SK-MEL-5 (cell line): Measurements from ENCODE around the gene PRRX1. TPM values are rescaled to one million over a fixed set of nuclear protein-coding genes. Genes with fewer than 3 reads are reported as not detected.
A peak's percentile ranks its signal among the peaks of the same experiment; 100 is the strongest.

ENCODE experiments used
- DNase-seq: peaks from one replicate; pipeline ENCODE4 v3.0.0-alpha.2; 2016; ENCODE audit warnings: low read depth, low spot score
- in situ Hi-C: cut with HindIII; loops from 2 replicates; pipeline ENCODE4 v1.10.0; 2016; ENCODE audit warnings: low sequenced_read_pairs, high pct_unique_total_duplicates, low pct_unique_long_range_greater_than_20kb
- polyA plus RNA-seq, 2 experiments: library from polyadenylated mRNA; depleted of rRNA; stranded (reverse); fragments of >200 nt; gene quantifications; 2 replicates each; pipeline ENCODE4 v1.2.3, GENCODE V29; 2015
- total RNA-seq: library from RNA; depleted of rRNA; stranded (reverse); fragments of >200 nt; shearing (Covaris generic); gene quantifications from 2 replicates; pipeline ENCODE4 v1.2.3, GENCODE V29; 2014; rRNA removed

PRRX1 gene
- 0.05 and 0.13 TPM in 2 replicates for total RNA-seq
- 0.18 and 0.27 TPM in 2 replicates for polyA plus RNA-seq (2015; cell fraction: cytosol; rRNA removed)
- polyA plus RNA-seq (2015; cell fraction: nucleus; rRNA removed): 0.35 TPM in 1 of 2 replicates, not detected in the other

DNA sequence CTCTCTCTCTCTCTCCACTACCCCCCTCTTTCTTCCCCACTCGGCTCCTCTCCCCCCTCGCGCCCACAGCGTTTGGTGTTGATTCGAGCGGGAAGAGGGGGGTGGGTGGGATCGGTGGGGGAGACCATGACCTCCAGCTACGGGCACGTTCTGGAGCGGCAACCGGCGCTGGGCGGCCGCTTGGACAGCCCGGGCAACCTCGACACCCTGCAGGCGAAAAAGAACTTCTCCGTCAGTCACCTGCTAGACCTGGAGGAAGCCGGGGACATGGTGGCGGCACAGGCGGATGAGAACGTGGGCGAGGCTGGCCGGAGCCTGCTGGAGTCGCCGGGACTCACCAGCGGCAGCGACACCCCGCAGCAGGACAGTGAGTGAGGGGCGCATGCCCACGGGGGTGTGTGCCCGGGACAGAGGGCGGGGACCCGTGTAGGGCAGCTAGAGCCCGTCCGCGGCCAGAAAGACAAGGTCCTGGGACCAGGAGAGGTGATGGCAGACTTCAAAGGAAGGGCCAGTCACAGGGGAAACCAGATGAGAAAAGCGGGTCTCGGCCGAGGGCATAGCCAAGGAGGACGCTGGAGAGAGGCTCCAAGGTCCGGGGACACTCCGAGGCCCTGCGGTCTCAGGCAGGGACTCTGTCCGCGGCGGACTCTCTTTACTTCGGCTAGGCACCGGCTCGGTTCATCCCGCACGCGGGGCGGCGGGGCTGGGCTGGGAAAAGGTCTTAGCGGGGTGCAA is at the start of gene PRRX1:
Gene PRRX1, plus strand, starts transcription at position 39 of the 735 bp plus-strand sequence. Its CDS starts 88 bp downstream, at position 127.
- in situ Hi-C loops: no loop called here
- DNase-seq: no peak

DNA sequence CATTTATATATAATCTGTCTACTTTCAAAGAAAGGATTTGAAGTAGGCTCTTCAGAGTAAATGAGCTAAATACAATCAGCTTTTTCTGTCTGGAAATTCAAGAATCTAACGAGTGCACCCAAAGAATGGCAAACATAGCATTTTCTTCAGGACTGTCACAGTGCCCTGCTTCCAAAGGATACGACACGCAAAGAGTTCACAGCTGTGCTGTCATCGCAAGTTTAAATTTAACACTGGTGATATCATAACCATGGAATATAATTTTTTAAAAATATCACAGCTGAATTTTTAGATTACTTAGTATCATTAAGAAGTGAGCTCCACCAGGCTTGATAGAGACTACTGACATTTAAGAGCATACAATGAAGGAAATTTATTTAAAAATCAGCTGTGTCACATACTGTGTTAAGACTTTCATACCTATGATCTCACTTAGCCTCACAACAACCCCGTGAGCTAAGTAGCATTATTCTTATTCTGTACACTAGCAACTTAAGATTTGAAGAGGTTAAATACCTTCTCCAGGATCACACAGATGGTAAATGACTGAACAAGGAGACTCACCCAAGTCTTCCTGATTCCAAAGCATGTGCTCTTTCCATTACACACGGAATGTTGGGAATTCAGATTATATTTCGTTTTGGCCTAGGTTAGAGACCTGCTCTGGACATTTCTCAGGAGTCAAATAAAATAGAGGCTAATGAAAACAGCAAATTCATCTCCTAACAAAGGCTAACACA is 46.2 kb upstream of the PRRX1 start:
- in situ Hi-C loops: no loop called here
- DNase-seq: no peak

DNA sequence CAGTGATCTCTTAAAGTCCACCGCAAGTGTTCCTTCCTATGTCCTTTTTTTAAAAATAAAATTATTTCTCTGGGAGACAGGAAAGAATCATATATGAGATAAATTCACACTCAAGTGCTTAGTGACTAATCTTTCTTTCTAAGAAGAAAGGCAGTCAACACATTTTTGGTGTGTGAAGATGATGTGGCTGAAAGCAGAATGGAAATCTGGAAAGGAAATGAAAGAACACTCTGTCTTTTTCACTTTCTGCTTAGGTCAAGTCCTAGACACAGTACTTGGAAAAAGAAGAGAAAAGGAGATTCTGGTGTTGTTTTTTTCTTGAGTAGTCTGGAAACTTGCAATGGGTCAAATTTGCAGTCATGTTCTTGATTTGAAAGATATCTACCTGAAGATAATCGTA is 45.5 kb upstream of the PRRX1 start:
- in situ Hi-C loops: no loop called here
- no peak for DNase-seq

DNA sequence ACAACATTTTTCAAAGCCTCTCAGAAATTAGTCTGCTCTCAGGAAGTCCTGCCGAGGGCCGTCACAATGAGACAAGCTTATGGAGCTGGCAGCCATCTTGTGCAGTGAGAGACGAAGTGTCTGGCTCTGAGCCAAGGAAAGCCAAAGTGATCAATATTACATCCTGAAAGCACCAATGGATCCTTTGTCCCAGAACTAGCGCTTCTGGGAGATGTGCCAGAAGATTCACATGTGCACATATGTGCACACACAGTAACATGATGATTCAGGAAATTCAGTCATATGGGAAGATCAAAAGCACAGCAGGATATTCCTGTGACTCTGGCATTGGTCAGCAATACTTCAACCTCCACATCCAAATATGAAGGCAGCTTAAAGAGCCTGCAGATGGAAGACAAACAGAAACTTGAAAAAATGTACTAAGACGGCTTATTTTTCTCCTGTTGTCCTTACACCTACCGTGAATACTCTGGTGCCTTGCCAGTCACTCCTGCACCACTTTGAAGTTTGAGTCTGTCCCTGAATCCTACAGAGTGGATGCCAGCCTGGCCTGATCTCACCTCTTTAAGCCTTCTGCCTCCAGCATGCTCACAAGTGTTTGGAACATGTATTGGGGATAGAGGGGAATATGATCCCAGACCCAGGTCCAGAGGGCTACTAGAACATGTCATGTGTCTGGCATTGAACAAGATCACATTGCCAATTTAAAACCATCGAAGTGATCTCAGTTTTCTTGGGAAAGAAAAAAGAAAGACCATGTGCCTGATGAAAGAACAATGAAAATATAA is 44.5 kb upstream of the PRRX1 start:
- in situ Hi-C loops: no loop called here
- peak; percentile 32 for DNase-seq

DNA sequence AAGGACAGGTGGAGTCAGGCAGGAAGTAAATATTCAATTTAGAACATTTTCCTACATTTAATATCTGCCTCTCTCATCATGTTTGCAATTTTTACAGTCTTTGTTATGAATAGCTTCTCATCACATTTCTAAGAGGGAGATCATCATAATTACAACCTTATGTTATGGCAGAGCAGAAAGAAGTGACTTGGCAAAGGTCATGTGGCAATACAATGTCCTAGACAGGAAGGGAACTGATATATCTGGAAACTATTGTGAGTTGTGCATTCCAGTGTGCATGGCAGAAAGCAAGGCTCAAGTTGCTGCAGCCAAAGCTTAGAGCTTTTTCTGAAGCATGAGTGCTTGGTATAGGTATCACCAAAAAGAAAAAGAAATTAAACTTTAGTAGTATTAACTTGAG is 43.8 kb upstream of the PRRX1 start:
- no peak for DNase-seq
- in situ Hi-C loops: no loop called here

DNA sequence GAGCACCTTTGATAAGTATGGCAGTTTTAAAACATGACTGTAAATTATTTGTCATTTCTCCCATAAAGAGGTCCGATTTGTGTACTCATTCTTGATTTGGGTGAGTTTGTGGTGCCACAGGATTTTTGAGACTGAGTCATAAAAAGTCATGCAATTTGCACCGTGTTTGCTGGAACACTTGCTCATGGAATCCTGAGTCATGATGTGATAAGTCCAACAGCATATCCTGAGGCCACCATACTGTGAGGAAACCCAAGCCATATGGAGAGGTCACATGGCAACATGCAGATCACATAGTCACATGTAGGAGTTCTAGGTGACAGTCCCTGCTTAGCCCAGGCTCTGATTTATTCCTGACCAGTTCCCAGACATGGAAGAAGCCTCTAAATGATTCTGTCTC is 40.8 kb upstream of the PRRX1 start:
- DNase-seq: peak; percentile 6
- in situ Hi-C loops: no loop called here

DNA sequence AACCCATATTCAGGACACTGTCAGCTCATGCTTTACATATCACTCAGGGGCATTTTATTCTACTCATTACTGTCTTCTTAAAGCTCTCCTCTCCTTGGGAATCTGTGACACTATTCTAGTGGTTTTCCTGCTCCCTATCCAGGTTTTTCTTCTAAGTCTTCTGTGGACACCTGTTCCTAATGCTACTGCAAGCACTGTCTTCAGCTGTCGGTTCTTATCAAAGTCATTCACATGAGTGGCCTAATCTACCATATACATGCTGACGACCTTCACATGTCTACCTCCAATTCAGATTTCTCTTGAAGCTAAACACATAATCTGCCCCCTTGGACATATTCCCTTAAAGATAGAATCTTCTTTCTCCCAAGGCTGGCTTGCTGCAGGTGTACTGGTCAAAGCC is 39.8 kb upstream of the PRRX1 start:
- in situ Hi-C loops: no loop called here
- DNase-seq: no peak

DNA sequence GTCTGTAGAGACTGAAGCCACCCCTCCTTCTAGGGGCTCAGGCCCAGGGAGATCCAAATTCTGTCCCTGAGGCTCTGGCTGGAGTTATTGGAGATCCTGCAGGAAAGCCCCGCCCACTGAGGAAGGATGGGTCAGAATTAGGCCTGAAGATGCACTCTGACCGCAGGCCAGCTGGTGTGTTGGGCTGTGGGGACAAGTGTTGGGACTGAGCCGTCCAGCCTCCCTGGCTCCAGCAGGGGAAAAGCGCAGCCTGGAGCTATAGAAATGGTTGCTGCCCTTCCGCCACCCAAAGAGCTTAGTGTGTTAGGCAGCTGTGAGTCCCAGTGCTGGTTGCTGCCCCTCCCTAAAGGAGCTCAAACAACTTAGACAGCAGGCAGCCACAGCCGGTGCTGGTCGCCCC is 33.0 kb upstream of the PRRX1 start:
- no peak for DNase-seq
- in situ Hi-C loops: no loop called here

DNA sequence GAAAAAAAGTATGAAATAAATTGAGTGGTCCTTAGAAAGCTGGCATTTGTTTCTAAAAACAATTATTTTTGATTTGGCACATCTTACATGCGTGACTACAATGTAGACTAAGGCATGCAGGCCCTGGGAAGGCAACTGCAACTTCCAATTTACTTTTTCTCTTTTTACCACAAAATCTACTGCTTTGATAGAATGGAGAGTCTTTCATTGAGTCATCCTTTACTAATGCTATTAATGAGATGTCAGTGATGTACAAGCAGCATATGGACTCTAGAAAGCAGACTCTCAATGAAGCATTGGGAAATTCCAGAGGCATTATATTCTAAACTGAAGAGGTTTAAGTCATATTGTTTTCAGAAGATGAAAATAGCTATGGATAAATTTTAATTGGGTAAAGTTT is 29.6 kb upstream of the PRRX1 start:
- no peak for DNase-seq
- in situ Hi-C loops: no loop called here

DNA sequence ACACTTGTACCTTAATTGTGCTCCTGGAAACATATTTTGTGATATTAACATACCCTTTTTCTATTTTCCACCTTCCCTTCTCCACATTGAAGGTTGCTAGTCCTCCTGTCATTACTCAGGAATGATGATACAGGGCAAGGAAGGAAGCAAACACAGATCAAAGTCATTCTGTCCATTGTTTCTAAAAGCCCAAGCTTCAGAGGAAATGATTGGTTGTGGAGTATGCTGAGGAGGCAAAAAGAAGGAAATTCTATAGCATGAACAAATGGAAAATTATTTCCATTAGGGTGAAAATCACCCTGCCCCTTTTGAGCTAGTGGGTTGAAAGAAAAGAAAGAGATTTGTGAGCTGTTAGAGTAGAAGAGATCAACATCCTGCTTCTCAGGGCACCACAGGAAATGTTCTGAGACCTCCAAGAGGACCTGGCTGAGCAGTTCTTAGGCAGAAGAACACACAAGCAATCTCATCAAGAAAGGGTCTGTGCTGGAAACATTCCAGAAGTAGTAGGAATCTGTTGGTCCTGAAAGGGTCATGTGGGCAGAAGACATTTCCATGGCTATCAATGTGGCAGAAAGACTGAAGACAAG is 29.0 kb upstream of the PRRX1 start:
- no peak for DNase-seq
- in situ Hi-C loops: no loop called here

DNA sequence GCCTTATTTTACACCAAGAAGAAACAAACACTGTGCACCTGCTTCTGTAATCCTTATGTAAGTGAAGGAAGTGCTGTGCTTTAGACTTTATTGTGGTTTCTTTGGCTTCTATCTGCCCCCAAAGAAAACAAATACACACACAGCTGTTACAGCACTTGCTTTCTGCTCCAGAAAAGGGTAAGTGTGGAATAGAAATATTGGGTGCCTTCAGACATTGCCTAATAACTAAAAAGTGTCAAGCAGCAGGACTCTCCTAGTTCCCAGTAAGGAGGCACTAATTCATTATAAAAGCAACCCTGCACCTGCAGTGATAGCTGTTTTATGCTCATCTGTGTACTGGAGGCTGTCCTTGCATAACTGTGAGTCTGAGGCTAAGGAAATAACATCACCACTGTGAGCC is 23.4 kb upstream of the PRRX1 start:
- in situ Hi-C loops: no loop called here

DNA sequence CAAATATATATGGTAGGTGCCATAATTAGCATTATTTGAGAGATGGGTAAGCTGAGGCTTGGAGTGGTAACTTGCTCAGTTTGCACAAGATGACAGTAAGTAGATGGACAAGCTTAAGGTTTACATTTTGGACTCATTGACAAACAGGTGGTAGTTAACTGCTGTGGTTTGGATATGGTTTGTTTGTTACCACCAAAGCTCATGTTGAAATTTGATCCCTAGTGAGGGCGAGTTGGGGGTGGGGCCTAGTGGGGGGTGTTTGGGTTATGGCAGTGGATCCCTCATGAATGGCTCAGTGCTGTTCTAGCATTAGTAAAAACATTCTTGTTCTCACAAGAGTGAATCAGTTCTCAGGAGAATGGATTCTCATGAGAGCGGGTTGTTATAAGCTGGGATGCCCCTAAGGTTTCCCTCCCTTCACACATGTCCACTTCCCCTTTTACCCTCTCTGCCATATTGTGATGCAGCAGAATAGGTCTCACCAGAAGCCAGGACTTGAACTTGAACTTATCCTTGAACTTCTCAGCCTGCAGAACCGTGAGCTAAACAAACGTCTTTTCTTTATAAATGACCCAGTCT is 6.6 kb upstream of the PRRX1 start:
- DNase-seq: no peak
- in situ Hi-C loops: no loop called here

More for the DNA sequence above, 23.4 kb upstream of the PRRX1 start:
- DNase-seq: no peak

DNA sequence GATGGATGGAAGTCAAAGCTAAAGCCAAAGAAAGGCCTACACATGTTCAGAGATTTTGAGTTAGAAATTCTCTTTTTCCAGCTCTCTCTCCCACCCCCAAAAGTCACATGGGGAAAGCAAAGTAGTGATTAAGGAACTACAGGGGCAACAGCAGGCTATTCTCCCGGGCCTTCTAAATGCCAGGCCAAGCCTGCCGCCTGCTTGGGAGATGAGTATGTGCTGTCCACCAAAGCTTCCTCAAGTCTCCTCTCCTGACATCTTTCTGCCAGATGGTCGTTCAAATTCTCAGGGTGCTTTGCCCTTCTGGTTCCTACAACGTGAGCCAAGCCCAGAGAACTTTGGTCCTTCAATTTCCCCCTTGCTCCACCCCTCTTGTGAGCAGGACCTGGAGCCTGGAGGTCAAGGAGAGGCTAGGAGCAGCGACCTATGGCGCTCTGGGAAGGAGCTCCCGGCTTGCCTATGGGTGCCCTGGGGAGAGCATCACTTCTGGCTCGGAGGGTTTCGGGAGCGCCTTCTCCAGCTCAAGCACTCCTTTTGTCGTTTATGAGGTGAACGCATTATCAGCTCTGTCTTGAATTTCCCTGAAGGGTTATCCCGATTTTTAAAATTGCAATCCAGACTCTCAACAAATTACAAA is 4.4 kb upstream of the PRRX1 start:
- in situ Hi-C loops: no loop called here
- no peak for DNase-seq

DNA sequence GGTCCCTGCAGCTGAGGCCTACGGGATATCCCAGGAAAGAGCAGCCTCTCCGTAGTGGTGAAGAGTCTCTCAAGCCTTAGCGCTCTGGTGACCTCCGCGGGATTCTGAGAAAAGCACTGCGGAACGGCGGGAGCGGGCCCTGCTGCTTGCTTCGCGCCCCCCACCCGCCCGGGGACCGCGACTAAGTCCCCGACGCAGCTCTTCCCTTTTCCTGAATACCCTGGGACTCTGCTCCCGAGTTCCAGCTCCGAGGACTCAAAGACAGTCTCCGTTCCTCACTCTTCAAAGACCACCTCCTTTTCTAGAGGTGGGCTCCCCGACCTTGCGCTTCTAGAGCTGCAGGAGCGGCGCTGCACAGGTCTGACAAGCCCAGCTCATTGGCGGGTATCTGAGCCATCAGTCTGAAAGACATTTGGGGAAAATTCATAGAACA is 3.6 kb upstream of the PRRX1 start:
- in situ Hi-C loops: no loop called here
- no peak for DNase-seq

DNA sequence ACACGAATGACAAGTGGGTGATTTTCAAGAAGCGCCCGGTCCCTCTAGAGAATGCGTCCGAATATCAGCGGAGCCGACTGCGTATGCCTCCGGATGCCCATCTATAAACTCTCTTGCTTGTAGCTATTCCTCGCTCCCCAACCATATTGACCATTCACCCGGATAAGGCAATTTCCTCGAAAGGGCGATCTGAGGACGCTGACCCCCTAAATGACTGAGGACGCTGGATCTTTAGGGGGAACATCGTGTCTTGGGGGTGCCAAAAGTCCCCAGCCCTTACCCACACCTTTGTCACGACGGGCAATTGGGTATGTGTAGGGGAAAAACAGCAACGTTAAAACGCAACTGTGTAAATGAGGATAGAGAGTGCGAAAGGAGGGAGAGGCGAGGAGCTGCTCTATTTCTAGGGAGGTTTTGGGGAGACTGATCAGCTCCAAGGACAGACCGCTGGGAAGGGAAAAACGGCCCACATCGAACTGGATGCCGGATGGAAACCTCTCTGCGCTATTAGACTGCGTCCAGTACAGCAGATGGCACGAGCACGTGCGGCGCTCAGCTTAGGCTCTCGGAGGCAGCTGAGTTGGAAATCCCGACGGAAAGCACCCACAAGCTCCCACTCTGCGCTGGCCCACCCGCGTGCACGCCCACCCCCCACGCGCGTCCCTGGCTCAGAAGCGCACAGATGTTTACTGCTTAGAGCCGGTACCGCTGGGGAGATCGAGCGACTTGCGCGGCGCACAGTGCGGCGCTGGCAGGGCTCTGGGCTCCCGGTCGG is 2.9 kb upstream of the PRRX1 start:
- in situ Hi-C loops: no loop called here
- DNase-seq: no peak

DNA sequence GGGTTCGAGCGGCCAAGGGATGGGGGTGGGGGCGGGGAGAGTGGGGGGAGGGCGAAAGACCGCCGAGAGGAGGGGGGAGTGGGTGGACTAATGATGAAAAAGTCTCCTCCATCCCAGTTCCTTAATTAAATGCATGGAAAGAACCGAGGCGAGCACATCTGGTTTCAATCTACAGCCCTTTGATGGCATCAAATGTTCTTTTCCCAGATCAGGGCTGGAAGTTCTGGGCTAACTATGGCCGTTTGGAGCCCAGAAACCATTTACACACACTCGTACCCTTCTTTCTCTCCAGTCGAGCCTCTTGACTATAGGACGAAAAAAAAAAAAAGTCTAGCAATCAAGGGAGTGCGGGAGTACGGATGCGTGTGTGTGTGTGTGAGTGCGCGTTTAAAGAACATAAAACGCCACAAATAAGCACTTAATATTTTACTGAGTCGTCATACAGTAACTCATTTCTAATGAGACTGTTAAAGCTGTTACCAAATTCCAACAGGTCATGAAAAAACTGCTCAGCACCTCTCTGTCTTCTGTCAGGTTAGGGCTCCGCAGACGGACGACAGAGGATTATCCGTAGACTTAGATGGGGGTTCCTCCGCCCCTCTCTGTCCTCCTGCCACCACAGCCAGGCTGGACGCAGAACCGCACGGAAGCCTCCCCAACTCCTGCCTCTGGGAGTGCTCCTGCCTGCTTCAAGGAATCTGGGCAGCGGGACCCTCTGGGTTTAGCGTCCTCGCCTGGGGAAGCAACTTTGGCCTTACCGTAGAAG is 2.1 kb upstream of the PRRX1 start:
- DNase-seq: no peak
- in situ Hi-C loops: no loop called here
